OCI-LY3 (cell line): Measurements from ENCODE around the gene CARD6.

Experiments
- H2AFZ ChIP-seq: fragments of 200-600, 300-600 bp; shearing (Covaris generic); 2 replicates; pipeline ENCODE4 v1.6.0; 2014; ENCODE audit warnings: antibody characterized with exemption, low read depth, low read length
- H3K27ac ChIP-seq: fragments of 200-600, 300-600 bp; sonication (generic); 2 replicates; pipeline ENCODE4 v1.5.1; 2014; ENCODE audit warnings: mild to moderate bottlenecking, low read length, moderate library complexity, mixed read lengths
- H3K27me3 ChIP-seq: fragments of 200-600, 300-600 bp; sonication (generic); 2 replicates; pipeline ENCODE4 v1.6.1; 2014; ENCODE audit warnings: low read depth, low read length, mixed read lengths
- H3K36me3 ChIP-seq: fragments of 200-600, 300-600 bp; sonication (generic); replicated peaks from 2 replicates; pipeline ENCODE3; 2014; ENCODE audit warnings: low read depth, low read length, mixed read lengths
- H3K4me1 ChIP-seq: fragments of 300-600, 200-600 bp; sonication (generic); 2 replicates; pipeline ENCODE4 v1.6.1; 2014; ENCODE audit warnings: low read length, mixed read lengths
- H3K4me2 ChIP-seq: fragments of 200-600, 300-600 bp; sonication (generic); 2 replicates; pipeline ENCODE4 v1.6.1; 2014; ENCODE audit warnings: low read length, mixed read lengths
- H3K4me3 ChIP-seq: fragments of 300-600, 200-600 bp; sonication (generic); 2 replicates; pipeline ENCODE4 v1.5.1; 2014; ENCODE audit warnings: antibody characterized with exemption, mild to moderate bottlenecking, low read length, moderate library complexity
- H3K79me2 ChIP-seq: fragments of 300-600, 200-600 bp; shearing (Covaris generic); 2 replicates; pipeline ENCODE4 v1.6.1; 2014; ENCODE audit warnings: mild to moderate bottlenecking, low read length, mixed read lengths
- H3K9ac ChIP-seq: fragments of 300-600, 200-600 bp; shearing (Covaris generic); 2 replicates; pipeline ENCODE4 v1.6.0; 2014; ENCODE audit warnings: mild to moderate bottlenecking, low read length, moderate library complexity
- H3K9me3 ChIP-seq: fragments of 200-600, 300-600 bp; shearing (Covaris generic); 2 replicates; pipeline ENCODE4 v1.6.1; 2014; ENCODE audit warnings: low read length, mixed read lengths; ENCODE audit not compliant: insufficient read depth
- H4K20me1 ChIP-seq: fragments of 200-600, 300-600 bp; sonication (generic); 2 replicates; pipeline ENCODE4 v1.6.1; 2016; ENCODE audit warnings: low read length, mixed read lengths; ENCODE audit not compliant: insufficient read depth
- EZH2phosphoT487 ChIP-seq: fragments of 200-600 bp; shearing (Covaris generic); IDR thresholded peaks from 2 replicates; pipeline ENCODE4 v1.6.1; 2018; ENCODE audit warnings: antibody characterized with exemption, mixed run types, low read depth
- TF ChIP-seq, protein P1 (sequence below): fragments of 200-600, 300-600 bp; sonication (generic); IDR thresholded peaks from 2 replicates; pipeline ENCODE4 v1.5.1; 2014; ENCODE audit warnings: antibody characterized with exemption, low read length, low read depth

Gene CARD6

GRCh38 chr5:40906351-40906751, 65.2 kb downstream of the CARD6 start:
- Histone ChIP-seq H3K27me3 (no peaks in the 10 kb centered on the region), H3K36me3 (no peaks in the 10 kb centered on the region), H2AFZ (no peak overlapping the region), H3K4me3 (no peak overlapping the region), H3K9me3 (no peaks in the 10 kb centered on the region), H3K4me1 (peaks cover 9% of the 10 kb centered on the region), H3K4me2 (no peak overlapping the region), H3K9ac (no peak overlapping the region), H3K79me2 (no peaks in the 10 kb centered on the region), H4K20me1 (no peaks in the 10 kb centered on the region), H3K27ac (no peak overlapping the region)
- TF ChIP-seq, protein P1, sequence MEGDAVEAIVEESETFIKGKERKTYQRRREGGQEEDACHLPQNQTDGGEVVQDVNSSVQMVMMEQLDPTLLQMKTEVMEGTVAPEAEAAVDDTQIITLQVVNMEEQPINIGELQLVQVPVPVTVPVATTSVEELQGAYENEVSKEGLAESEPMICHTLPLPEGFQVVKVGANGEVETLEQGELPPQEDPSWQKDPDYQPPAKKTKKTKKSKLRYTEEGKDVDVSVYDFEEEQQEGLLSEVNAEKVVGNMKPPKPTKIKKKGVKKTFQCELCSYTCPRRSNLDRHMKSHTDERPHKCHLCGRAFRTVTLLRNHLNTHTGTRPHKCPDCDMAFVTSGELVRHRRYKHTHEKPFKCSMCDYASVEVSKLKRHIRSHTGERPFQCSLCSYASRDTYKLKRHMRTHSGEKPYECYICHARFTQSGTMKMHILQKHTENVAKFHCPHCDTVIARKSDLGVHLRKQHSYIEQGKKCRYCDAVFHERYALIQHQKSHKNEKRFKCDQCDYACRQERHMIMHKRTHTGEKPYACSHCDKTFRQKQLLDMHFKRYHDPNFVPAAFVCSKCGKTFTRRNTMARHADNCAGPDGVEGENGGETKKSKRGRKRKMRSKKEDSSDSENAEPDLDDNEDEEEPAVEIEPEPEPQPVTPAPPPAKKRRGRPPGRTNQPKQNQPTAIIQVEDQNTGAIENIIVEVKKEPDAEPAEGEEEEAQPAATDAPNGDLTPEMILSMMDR, result no peak
- no peak for TF ChIP-seq EZH2phosphoT487

DNA sequence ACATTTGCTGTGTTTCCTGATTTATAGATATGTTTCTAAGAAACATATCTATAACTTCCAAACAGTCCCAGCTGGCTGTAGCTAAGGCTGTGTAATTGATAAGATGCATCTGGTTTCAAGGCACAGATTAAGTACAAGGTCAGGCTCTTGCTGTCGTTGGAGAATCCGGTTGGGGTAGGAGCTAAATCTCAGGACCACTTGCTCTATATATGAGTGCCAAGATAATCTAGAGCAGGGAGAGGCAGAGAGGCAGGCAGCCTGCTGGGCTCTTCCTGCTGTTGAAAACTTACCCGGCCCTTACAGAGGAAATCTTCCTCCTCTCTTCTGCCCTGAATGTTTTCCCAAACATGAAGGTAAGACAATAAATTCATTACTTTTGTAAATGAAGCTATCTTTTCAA, 68.1 kb downstream of the CARD6 start, which contains the start of gene C7:
Gene C7, plus strand, starts transcription at position 234 of the 400 bp plus-strand sequence. Its CDS starts 114 bp downstream, at position 348.
- no peak within 1 kb of the TSS for H3K4me2 ChIP-seq
- no peak for TF ChIP-seq EZH2phosphoT487
- TF ChIP-seq, protein P1, result no peak
- no peak within 1 kb of the TSS for H3K27ac ChIP-seq
- no peak within 1 kb of the TSS for H2AFZ ChIP-seq
- H3K4me1 ChIP-seq, result peaks cover 9% of the 10 kb centered on the region
- H3K9me3 ChIP-seq, result no peaks in the 10 kb centered on the region
- no peaks in the 10 kb centered on the region for H3K27me3 ChIP-seq
- H3K4me3 ChIP-seq, result no peak within 1 kb of the TSS
- no peaks in the 10 kb centered on the region for H4K20me1 ChIP-seq
- no peaks in the 10 kb centered on the region for H3K79me2 ChIP-seq
- no peak within 1 kb of the TSS for H3K9ac ChIP-seq
- H3K36me3 ChIP-seq, result no peaks in the 10 kb centered on the region

DNA sequence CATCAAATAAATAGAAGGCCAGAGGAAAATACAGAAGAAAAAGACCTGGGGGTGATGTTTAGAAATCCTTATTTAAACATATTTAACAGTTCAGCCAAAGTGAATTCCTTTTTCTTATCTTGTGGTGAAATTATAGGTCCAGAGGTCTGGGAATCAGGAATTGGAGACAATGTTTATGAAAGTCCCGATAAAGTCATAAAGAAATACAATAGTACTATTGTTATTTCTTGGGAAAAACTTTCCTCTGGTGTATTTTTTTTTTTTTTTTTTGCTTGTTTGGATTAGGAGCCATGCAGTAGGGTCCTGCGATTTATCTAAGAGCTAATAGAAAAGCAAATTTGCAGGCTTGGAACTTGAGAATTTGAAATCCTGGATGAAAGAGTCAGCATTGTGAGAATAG, 68.6 kb downstream of the CARD6 start:
- Histone ChIP-seq H3K79me2 (no peaks in the 10 kb centered on the region), H3K9ac (no peak overlapping the region), H3K9me3 (no peaks in the 10 kb centered on the region), H4K20me1 (no peaks in the 10 kb centered on the region), H3K4me1 (peaks cover 9% of the 10 kb centered on the region), H3K27me3 (no peaks in the 10 kb centered on the region), H3K4me2 (no peak overlapping the region), H3K27ac (no peak overlapping the region), H2AFZ (no peak overlapping the region), H3K4me3 (no peak overlapping the region), H3K36me3 (no peaks in the 10 kb centered on the region)
- no peak for TF ChIP-seq EZH2phosphoT487
- TF ChIP-seq, protein P1, result no peak
